H1 (cell line): ENCODE data around the gene SLC9C2.

Source experiments
- BCL11A ChIP-seq, 2 experiments: IDR thresholded peaks; one replicate each; pipeline ENCODE4 v1.6.1; 2011; ENCODE audit warnings: low read depth in 2 of 2, low read length in 2 of 2, mild to moderate bottlenecking in 2 of 2
- EP300 ChIP-seq, 2 experiments: IDR thresholded peaks; 1 replicate in 1 of 2; 2 replicates in 1 of 2; pipeline ENCODE4 v1.6.1; 2011 to 2012; ENCODE audit warnings: low read depth in 2 of 2, low read length in 2 of 2, mild to moderate bottlenecking in 2 of 2, borderline replicate concordance in 1 of 2, inconsistent platforms in 1 of 2, moderate library complexity in 1 of 2
- EZH2 ChIP-seq: fragments of 200-600 bp; sonication (generic); IDR thresholded peaks from 2 replicates; pipeline ENCODE4 v1.7.1; 2012; ENCODE audit warnings: low read depth, mild to moderate bottlenecking, moderate library complexity, low read length, inconsistent platforms; ENCODE audit not compliant: severe bottlenecking
- POLR2AphosphoS5 ChIP-seq: IDR thresholded peaks from 2 replicates; pipeline ENCODE4 v1.6.1; 2011; ENCODE audit warnings: low read depth, low read length
- RAD21 ChIP-seq, 2 experiments: IDR thresholded peaks in 1 of 2; conservative IDR thresholded peaks in 1 of 2; 2 replicates each; pipeline ENCODE4 v1.6.1; 2011; ENCODE audit warnings: low read depth in 2 of 2, low read length in 2 of 2, improper control_type of control experiment in 1 of 2, inconsistent platforms in 1 of 2, mild to moderate bottlenecking in 1 of 2, moderate library complexity in 1 of 2
- TF ChIP-seq, protein P1 (sequence below), 3 experiments: IDR thresholded peaks; 1 replicate in 2 of 3; 2 replicates in 1 of 3; pipeline versions ENCODE4 v1.5.1 to v1.6.1; 2011; ENCODE audit warnings: low read length in 3 of 3, mild to moderate bottlenecking in 3 of 3, inconsistent platforms in 2 of 3, low read depth in 1 of 3, moderate library complexity in 1 of 3; ENCODE audit not compliant: insufficient read depth in 1 of 3; ENCODE audit errors: control extremely low read depth in 1 of 3

- TF ChIP-seq EP300 (IDR thresholded peaks at IDR 0.05; ENCODE audit: borderline replicate concordance in 1 of 2, low read depth in 2 of 2, low read length in 2 of 2) = no peak
- no peak for TF ChIP-seq EZH2
- no peak for TF ChIP-seq BCL11A (IDR thresholded peaks at IDR 0.05; ENCODE audit: low read depth in 2 of 2, low read length in 2 of 2)
- TF ChIP-seq POLR2AphosphoS5 = no peak
- TF ChIP-seq, protein P1, sequence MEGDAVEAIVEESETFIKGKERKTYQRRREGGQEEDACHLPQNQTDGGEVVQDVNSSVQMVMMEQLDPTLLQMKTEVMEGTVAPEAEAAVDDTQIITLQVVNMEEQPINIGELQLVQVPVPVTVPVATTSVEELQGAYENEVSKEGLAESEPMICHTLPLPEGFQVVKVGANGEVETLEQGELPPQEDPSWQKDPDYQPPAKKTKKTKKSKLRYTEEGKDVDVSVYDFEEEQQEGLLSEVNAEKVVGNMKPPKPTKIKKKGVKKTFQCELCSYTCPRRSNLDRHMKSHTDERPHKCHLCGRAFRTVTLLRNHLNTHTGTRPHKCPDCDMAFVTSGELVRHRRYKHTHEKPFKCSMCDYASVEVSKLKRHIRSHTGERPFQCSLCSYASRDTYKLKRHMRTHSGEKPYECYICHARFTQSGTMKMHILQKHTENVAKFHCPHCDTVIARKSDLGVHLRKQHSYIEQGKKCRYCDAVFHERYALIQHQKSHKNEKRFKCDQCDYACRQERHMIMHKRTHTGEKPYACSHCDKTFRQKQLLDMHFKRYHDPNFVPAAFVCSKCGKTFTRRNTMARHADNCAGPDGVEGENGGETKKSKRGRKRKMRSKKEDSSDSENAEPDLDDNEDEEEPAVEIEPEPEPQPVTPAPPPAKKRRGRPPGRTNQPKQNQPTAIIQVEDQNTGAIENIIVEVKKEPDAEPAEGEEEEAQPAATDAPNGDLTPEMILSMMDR (IDR thresholded peaks at IDR 0.05; ENCODE audit: control extremely low read depth in 1 of 3, insufficient read depth in 1 of 3, low read depth in 1 of 3, low read length in 3 of 3) = no peak
- TF ChIP-seq RAD21 (IDR thresholded peaks at IDR 0.05 in 1 of 2, conservative IDR thresholded peaks at IDR 0.05 in 1 of 2; ENCODE audit: low read depth in 2 of 2, low read length in 2 of 2) = no peak
Observed at GRCh38 chr1:173523329-173523728, 79.5 kb downstream of the SLC9C2 start.
